WTC11 (cell line): ENCODE results near the gene AVPR2. TPM values are rescaled to one million over a fixed set of nuclear protein-coding genes. Genes with fewer than 3 reads are reported as not detected.

ENCODE experiments used
- ATAC-seq: fragments of 200-7000 bp; cut with Tn5 transposase; 2 replicates; pipeline ENCODE4 v1.10.0; 2021; ENCODE audit warnings: mild to moderate bottlenecking, moderate library complexity
- CTCF ChIA-PET: fragments of 300-600 bp; sonication (Branson Sonifier 250); formaldehyde crosslinking; loops from one replicate; lab custom pipeline; 2021; ENCODE audit warnings: antibody characterized with exemption; lab: Charles Lee
- POLR2A ChIA-PET: fragments of 350-600 bp; sonication (Branson Sonifier 250); formaldehyde crosslinking; loops from one replicate; lab custom pipeline; 2021; ENCODE audit warnings: antibody characterized with exemption; lab: Charles Lee
- DNase-seq: peaks from one replicate; pipeline ENCODE4 v3.0.0; 2021; ENCODE audit warnings: low spot score
- H3K27ac Mint-ChIP-seq: 2 replicates; pipeline ENCODE4 v1.8.0; 2021; ENCODE audit warnings: mixed read lengths
- H3K27me3 Mint-ChIP-seq: 2 replicates; pipeline ENCODE4 v1.8.0; 2021; ENCODE audit warnings: low read depth, mild to moderate bottlenecking, moderate library complexity, mixed read lengths
- H3K36me3 Mint-ChIP-seq: 2 replicates; pipeline ENCODE4 v1.8.0; 2021; ENCODE audit warnings: mixed read lengths
- H3K4me1 Mint-ChIP-seq: 2 replicates; pipeline ENCODE4 v1.8.0; 2022; ENCODE audit warnings: mixed read lengths
- H3K4me3 Mint-ChIP-seq: 2 replicates; pipeline ENCODE4 v1.8.0; 2021; ENCODE audit warnings: mild to moderate bottlenecking, moderate library complexity, mixed read lengths
- H3K9me3 Mint-ChIP-seq: 2 replicates; pipeline ENCODE4 v1.8.0; 2021; ENCODE audit warnings: mixed read lengths
- ARID4B ChIP-seq: sonication (generic); formaldehyde crosslinking; IDR thresholded peaks from 2 replicates; pipeline ENCODE4 v1.8.0; 2023; ENCODE audit warnings: missing genetic modification reagents, mild to moderate bottlenecking, borderline replicate concordance
- CREB1 ChIP-seq: sonication (generic); formaldehyde crosslinking; IDR thresholded peaks from 2 replicates; pipeline ENCODE4 v1.8.0; 2023; ENCODE audit warnings: mild to moderate bottlenecking, missing genetic modification reagents
- ESRRA ChIP-seq: sonication (generic); formaldehyde crosslinking; IDR thresholded peaks from 2 replicates; pipeline ENCODE4 v1.8.1; 2022; ENCODE audit warnings: mild to moderate bottlenecking, missing genetic modification reagents, borderline replicate concordance
- FOXK1 ChIP-seq: sonication (generic); formaldehyde crosslinking; IDR thresholded peaks from 2 replicates; pipeline ENCODE4 v1.8.0; 2022; ENCODE audit warnings: mild to moderate bottlenecking, moderate library complexity, missing genetic modification reagents
- FOXP4 ChIP-seq: sonication (generic); formaldehyde crosslinking; IDR thresholded peaks from 2 replicates; pipeline ENCODE4 v1.8.0; 2022; ENCODE audit warnings: mild to moderate bottlenecking, missing genetic modification reagents
- GTF2I ChIP-seq: fragments of 250-450 bp; sonication (Bioruptor Pico); conservative IDR thresholded peaks from 2 replicates; pipeline ENCODE4 v1.4.0; 2021; ENCODE audit warnings: mild to moderate bottlenecking
- HMGXB4 ChIP-seq: sonication (generic); formaldehyde crosslinking; IDR thresholded peaks from 2 replicates; pipeline ENCODE4 v1.8.1; 2023; ENCODE audit warnings: mild to moderate bottlenecking, moderate library complexity, missing genetic modification reagents
- MYBL2 ChIP-seq: sonication (generic); formaldehyde crosslinking; IDR thresholded peaks from 2 replicates; pipeline ENCODE4 v1.8.1; 2023; ENCODE audit warnings: mild to moderate bottlenecking, moderate library complexity, missing genetic modification reagents
- NR1H2 ChIP-seq: sonication (generic); formaldehyde crosslinking; IDR thresholded peaks from 2 replicates; pipeline ENCODE4 v1.9.0; 2021; ENCODE audit warnings: mild to moderate bottlenecking, moderate library complexity, missing genetic modification reagents
- PRDM15 ChIP-seq: sonication (generic); formaldehyde crosslinking; IDR thresholded peaks from 2 replicates; pipeline ENCODE4 v1.8.0; 2022; ENCODE audit warnings: missing genetic modification reagents
- RORB ChIP-seq: fragments of 250-450 bp; sonication (Bioruptor Pico); IDR thresholded peaks from 2 replicates; pipeline ENCODE4 v1.9.0; 2021; ENCODE audit warnings: mild to moderate bottlenecking
- SOX15 ChIP-seq: fragments of 250-450 bp; sonication (Bioruptor Pico); IDR thresholded peaks from 2 replicates; pipeline ENCODE4 v1.9.0; 2021; ENCODE audit warnings: mild to moderate bottlenecking
- TCF7 ChIP-seq: sonication (generic); formaldehyde crosslinking; IDR thresholded peaks from 2 replicates; pipeline ENCODE4 v1.8.0; 2022; ENCODE audit warnings: mild to moderate bottlenecking, low read depth, missing genetic modification reagents, moderate library complexity
- ZNF317 ChIP-seq: sonication (generic); formaldehyde crosslinking; IDR thresholded peaks from 2 replicates; pipeline ENCODE4 v1.8.1; 2023; ENCODE audit warnings: low read depth, mild to moderate bottlenecking, moderate library complexity, missing genetic modification reagents, borderline replicate concordance
- ZNF512 ChIP-seq: sonication (generic); formaldehyde crosslinking; IDR thresholded peaks from 2 replicates; pipeline ENCODE4 v1.8.1; 2022; ENCODE audit warnings: missing genetic modification reagents, borderline replicate concordance
- total RNA-seq: library from RNA; stranded (reverse); gene quantifications from 3 replicates; pipeline ENCODE4 v1.2.3, GENCODE V29; 2021

The AVPR2 gene
- total RNA-seq, 1 experiment from 2014 or later, result 0.11 TPM

- TF ChIP-seq FOXK1 (CRISPR knock-in tag), result no peak
- no peak for TF ChIP-seq FOXP4 (CRISPR knock-in tag)
- TF ChIP-seq ZNF512 (CRISPR knock-in tag), result no peak
- no peak for TF ChIP-seq PRDM15
- TF ChIP-seq, all 79 proteins: peak for 0
Observed at GRCh38 chrX:153886915-153887314, 17.6 kb upstream of the AVPR2 start (continued).

- ChIA-PET POLR2A (interaction anchor here (0.6 to 1.5 kb wide), 3 partner anchors 38 to 41 kb away, joined by 3 to 5 read pairs (median 4); partner anchors contain the start of gene ARHGAP4), CTCF (interaction anchor here (0.6 to 2.9 kb wide), 10 partner anchors 9 to 218 kb away, joined by 3 to 15 read pairs (median 4); partner anchors contain the start of genes IDH3G and SSR4)
- no peaks in the 10 kb centered on the region for H3K9me3 Mint-ChIP-seq
- DNase-seq, result no peak
- H3K27me3 Mint-ChIP-seq, result peaks cover 10% of the 10 kb centered on the region
- no peak overlapping the region for H3K27ac Mint-ChIP-seq
- no peak overlapping the region for H3K4me3 Mint-ChIP-seq
- H3K36me3 Mint-ChIP-seq, result no peaks in the 10 kb centered on the region
- H3K4me1 Mint-ChIP-seq, result peaks cover 24% of the 10 kb centered on the region
- ATAC-seq, result no peak
- TF ChIP-seq GTF2I (CRISPR knock-in tag) (no peak), PRDM15 (no peak), ESRRA (CRISPR knock-in tag) (no peak), ARID4B (CRISPR knock-in tag) (no peak), CREB1 (CRISPR knock-in tag) (no peak), HMGXB4 (no peak), TCF7 (no peak), NR1H2 (CRISPR knock-in tag) (no peak), ZNF317 (CRISPR knock-in tag) (no peak), MYBL2 (CRISPR knock-in tag) (no peak), RORB (CRISPR knock-in tag) (no peak), SOX15 (CRISPR knock-in tag) (no peak)
Observed at GRCh38 chrX:153887385-153887784, 17.1 kb upstream of the AVPR2 start.
